Activated CD8-positive, alpha-beta memory T cell treated with anti-CD3 and anti-CD28 coated beads, Interleukin-2, amount 50 U/mL, for 1 hour (primary cell): Measurements from ENCODE around the gene PCDHA6.
"Not testable (repeated sequence)": the region's sequence is repeated elsewhere in the genome, so short reads cannot be mapped to it uniquely, and the experiment has no call there.

ENCODE experiments used
- DNase-seq: peaks from one replicate; pipeline ENCODE4 v3.0.0-alpha.2; 2020; ENCODE audit errors: extremely low read depth

PCDHA6 gene

DNA sequence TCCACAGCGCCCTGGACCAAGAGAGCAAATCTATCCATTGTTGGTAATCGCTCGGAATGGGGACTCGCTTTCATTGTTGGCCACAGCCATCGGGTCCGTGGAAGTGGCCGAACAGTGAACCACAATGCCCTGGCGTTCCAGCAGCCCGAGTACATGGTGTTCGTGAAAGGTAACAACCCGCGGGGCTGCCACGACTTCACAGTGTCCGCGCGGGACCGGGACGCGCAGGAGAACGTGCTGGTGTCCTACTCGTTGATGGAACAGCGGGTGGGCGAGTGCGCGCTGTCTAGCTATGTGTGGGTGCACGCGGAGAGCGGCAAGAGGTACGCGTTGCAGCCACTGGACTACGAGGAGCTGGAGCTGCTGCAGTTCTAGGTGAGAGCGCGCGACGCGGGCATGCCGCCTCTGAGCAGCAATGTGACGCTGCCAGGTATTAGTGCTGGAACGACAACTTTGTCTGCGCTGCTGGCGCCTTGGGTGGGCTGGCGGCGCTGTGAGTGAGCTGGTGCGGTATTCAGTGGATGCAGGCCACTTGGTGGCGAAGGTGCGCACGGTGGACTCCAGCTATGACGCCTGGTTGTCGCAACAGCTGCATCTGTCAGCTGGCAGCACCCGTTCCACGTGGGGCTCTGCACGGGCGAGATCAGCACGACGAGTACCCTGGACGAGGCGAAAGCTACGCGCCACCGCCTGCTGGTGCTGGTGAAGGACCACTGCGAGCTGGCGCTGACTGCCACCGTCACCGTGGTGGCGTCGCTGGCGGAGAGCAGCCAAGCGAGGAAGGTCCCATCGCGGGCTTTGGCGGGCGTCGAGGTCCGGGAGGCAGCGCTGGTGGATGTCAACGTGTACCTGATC, 34.9 kb downstream of the PCDHA6 start:
- no peak for DNase-seq

GRCh38 chr5:140868721-140869554, 41.2 kb downstream of the PCDHA6 start, which contains the start of gene PCDHA11:
TSS of gene PCDHA11 (plus strand) at chr5:140868957. CDS start at chr5:140869104, 147 bp downstream.
- DNase-seq = no peak

GRCh38 chr5:140869555-140869886, 41.8 kb downstream of the PCDHA6 start:
- no peak for DNase-seq

DNA sequence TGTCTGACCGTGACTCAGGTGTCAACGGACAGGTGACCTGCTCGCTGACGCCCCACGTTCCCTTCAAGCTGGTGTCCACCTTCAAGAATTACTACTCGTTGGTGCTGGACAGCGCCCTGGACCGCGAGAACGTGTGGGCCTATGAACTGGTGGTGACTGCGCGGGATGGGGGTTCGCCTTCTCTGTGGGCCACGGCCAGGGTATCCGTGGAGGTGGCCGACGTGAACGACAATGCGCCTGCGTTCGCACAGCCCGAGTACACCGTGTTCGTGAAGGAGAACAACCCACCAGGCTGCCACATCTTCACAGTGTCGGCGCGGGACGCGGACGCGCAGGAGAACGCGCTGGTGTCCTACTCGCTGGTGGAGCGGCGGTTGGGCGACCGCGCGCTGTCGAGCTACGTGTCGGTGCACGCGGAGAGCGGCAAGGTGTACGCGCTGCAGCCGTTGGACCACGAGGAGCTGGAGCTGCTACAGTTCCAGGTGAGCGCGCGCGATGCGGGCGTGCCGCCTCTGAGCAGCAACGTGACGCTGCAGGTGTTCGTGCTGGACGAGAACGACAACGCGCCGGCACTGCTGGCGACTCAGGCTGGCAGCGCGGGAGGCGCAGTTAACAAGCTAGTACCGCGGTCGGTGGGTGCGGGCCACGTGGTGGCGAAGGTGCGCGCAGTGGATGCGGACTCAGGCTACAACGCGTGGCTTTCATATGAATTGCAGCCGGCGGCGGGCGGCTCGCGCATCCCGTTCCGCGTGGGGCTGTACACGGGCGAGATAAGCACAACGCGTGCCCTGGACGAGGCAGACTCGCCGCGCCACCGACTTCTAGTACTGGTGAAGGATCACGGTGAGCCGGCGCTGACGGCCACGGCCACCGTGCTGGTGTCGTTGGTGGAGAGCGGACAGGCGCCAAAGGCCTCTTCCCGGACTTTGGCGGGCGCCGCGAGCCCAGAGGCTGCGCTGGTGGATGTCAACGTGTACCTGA, 42.8 kb downstream of the PCDHA6 start:
- DNase-seq = no peak

GRCh38 chr5:140875085-140876065, 47.6 kb downstream of the PCDHA6 start, which contains the start of gene PCDHA12:
TSS of gene PCDHA12 (plus strand) at chr5:140875308. CDS start at chr5:140875473, 165 bp downstream.
- DNase-seq = no peak

GRCh38 chr5:140876541-140877261, 48.9 kb downstream of the PCDHA6 start:
- DNase-seq = not testable (repeated sequence)

DNA sequence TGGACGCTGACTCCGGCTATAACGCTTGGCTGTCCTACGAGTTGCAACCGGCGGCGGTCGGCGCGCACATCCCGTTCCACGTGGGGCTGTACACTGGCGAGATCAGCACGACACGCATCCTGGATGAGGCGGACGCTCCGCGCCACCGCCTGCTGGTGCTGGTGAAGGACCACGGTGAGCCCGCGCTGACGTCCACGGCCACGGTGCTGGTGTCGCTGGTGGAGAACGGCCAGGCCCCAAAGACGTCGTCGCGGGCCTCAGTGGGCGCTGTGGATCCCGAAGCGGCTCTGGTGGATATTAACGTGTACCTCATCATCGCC, 49.5 kb downstream of the PCDHA6 start:
- no peak for DNase-seq
